ENCODE data around the gene OTP. TPM values are rescaled to one million over a fixed set of nuclear protein-coding genes. Genes with fewer than 3 reads are reported as not detected.

The OTP gene
- total and polyA plus RNA-seq, 10 of the 15 experiments (the other 5 are each of a cell fraction or from before 2014, with no cell fraction given) = 0.31 to 8.8 (median 2.4) TPM

DNA sequence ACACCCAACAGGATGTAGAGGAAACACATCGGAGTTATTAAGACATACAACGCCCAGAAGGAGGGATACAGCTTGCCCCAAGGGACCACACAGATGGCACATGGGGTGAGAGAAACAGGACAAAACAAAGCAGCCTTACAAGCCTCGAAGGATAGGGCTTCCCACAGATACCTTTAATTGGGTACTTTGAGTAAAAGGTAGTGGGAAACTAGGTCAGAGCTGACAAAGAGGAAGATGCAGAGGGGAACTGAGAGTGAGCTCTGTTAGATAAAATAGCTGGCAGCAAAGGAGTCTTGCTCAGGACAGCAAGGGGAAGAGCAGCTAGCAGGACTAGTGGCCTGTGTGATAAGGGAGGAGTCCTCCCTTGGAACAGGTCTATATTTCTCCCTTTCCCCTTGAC lies 48.2 kb downstream of the OTP start (continued):
- TF ChIP-seq, protein P1, sequence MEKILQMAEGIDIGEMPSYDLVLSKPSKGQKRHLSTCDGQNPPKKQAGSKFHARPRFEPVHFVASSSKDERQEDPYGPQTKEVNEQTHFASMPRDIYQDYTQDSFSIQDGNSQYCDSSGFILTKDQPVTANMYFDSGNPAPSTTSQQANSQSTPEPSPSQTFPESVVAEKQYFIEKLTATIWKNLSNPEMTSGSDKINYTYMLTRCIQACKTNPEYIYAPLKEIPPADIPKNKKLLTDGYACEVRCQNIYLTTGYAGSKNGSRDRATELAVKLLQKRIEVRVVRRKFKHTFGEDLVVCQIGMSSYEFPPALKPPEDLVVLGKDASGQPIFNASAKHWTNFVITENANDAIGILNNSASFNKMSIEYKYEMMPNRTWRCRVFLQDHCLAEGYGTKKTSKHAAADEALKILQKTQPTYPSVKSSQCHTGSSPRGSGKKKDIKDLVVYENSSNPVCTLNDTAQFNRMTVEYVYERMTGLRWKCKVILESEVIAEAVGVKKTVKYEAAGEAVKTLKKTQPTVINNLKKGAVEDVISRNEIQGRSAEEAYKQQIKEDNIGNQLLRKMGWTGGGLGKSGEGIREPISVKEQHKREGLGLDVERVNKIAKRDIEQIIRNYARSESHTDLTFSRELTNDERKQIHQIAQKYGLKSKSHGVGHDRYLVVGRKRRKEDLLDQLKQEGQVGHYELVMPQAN (conservative IDR thresholded peaks at IDR 0.05) = no peak
- TF ChIP-seq NRF1 (conservative IDR thresholded peaks at IDR 0.05; ENCODE audit: low read depth, low read length) (no peak), SREBF2 (IDR thresholded peaks at IDR 0.05; ENCODE audit: low read length) (no peak), NR2C2 (IDR thresholded peaks at IDR 0.05; ENCODE audit: borderline replicate concordance, control insufficient read depth, insufficient read length, low read depth) (no peak), IRF4 (IDR thresholded peaks at IDR 0.05; ENCODE audit: low read depth, low read length) (peak; percentile 87), MYC (IDR thresholded peaks at IDR 0.05; ENCODE audit: insufficient read depth, insufficient read length, insufficient replicate concordance, low read length, severe bottlenecking) (no peak), POLR2AphosphoS5 (IDR thresholded peaks at IDR 0.05; ENCODE audit: low read length) (peak; percentile 68), TCF12 (IDR thresholded peaks at IDR 0.05; ENCODE audit: low read depth, low read length) (0 out of 2 replicates have a peak, but pooled peaks have one; percentile 69), SMARCA5 (IDR thresholded peaks at IDR 0.05) (no peak), MYB (IDR thresholded peaks at IDR 0.05; ENCODE audit: borderline replicate concordance, low read depth, low read length) (no peak), ZZZ3 (IDR thresholded peaks at IDR 0.05; ENCODE audit: control insufficient read depth, insufficient read length, low read depth) (no peak), CEBPB (IDR thresholded peaks at IDR 0.05; ENCODE audit: borderline replicate concordance in 1 of 2, low read depth in 2 of 2, low read length in 2 of 2) (no peak), NFYB (IDR thresholded peaks at IDR 0.05; ENCODE audit: insufficient read depth, low read depth, low read length) (no peak), GABPA (IDR thresholded peaks at IDR 0.05; ENCODE audit: low read depth) (no peak)
- TF ChIP-seq, protein P2, sequence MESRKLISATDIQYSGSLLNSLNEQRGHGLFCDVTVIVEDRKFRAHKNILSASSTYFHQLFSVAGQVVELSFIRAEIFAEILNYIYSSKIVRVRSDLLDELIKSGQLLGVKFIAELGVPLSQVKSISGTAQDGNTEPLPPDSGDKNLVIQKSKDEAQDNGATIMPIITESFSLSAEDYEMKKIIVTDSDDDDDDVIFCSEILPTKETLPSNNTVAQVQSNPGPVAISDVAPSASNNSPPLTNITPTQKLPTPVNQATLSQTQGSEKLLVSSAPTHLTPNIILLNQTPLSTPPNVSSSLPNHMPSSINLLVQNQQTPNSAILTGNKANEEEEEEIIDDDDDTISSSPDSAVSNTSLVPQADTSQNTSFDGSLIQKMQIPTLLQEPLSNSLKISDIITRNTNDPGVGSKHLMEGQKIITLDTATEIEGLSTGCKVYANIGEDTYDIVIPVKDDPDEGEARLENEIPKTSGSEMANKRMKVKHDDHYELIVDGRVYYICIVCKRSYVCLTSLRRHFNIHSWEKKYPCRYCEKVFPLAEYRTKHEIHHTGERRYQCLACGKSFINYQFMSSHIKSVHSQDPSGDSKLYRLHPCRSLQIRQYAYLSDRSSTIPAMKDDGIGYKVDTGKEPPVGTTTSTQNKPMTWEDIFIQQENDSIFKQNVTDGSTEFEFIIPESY (IDR thresholded peaks at IDR 0.05) = no peak
- TF ChIP-seq, protein P3, sequence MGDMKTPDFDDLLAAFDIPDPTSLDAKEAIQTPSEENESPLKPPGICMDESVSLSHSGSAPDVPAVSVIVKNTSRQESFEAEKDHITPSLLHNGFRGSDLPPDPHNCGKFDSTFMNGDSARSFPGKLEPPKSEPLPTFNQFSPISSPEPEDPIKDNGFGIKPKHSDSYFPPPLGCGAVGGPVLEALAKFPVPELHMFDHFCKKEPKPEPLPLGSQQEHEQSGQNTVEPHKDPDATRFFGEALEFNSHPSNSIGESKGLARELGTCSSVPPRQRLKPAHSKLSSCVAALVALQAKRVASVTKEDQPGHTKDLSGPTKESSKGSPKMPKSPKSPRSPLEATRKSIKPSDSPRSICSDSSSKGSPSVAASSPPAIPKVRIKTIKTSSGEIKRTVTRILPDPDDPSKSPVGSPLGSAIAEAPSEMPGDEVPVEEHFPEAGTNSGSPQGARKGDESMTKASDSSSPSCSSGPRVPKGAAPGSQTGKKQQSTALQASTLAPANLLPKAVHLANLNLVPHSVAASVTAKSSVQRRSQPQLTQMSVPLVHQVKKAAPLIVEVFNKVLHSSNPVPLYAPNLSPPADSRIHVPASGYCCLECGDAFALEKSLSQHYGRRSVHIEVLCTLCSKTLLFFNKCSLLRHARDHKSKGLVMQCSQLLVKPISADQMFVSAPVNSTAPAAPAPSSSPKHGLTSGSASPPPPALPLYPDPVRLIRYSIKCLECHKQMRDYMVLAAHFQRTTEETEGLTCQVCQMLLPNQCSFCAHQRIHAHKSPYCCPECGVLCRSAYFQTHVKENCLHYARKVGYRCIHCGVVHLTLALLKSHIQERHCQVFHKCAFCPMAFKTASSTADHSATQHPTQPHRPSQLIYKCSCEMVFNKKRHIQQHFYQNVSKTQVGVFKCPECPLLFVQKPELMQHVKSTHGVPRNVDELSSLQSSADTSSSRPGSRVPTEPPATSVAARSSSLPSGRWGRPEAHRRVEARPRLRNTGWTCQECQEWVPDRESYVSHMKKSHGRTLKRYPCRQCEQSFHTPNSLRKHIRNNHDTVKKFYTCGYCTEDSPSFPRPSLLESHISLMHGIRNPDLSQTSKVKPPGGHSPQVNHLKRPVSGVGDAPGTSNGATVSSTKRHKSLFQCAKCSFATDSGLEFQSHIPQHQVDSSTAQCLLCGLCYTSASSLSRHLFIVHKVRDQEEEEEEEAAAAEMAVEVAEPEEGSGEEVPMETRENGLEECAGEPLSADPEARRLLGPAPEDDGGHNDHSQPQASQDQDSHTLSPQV (IDR thresholded peaks at IDR 0.05) = no peak
- TF ChIP-seq, protein P4, sequence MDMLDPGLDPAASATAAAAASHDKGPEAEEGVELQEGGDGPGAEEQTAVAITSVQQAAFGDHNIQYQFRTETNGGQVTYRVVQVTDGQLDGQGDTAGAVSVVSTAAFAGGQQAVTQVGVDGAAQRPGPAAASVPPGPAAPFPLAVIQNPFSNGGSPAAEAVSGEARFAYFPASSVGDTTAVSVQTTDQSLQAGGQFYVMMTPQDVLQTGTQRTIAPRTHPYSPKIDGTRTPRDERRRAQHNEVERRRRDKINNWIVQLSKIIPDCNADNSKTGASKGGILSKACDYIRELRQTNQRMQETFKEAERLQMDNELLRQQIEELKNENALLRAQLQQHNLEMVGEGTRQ (IDR thresholded peaks at IDR 0.05; ENCODE audit: borderline replicate concordance, low read depth, low read length) = no peak; the same call in 1 of the 2 replicates
- TF ChIP-seq, protein P5, sequence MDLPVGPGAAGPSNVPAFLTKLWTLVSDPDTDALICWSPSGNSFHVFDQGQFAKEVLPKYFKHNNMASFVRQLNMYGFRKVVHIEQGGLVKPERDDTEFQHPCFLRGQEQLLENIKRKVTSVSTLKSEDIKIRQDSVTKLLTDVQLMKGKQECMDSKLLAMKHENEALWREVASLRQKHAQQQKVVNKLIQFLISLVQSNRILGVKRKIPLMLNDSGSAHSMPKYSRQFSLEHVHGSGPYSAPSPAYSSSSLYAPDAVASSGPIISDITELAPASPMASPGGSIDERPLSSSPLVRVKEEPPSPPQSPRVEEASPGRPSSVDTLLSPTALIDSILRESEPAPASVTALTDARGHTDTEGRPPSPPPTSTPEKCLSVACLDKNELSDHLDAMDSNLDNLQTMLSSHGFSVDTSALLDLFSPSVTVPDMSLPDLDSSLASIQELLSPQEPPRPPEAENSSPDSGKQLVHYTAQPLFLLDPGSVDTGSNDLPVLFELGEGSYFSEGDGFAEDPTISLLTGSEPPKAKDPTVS (IDR thresholded peaks at IDR 0.05; ENCODE audit: low read depth, low read length) = no peak
